Measurements from ENCODE around the gene DCANP1.

GRCh38 chr5:135451581-135452320, 4.6 kb upstream of the DCANP1 start:
- TF ChIP-seq CTCF (IDR thresholded peaks at IDR 0.05), result no peak
- TF ChIP-seq POLR2A (IDR thresholded peaks at IDR 0.05), result no peak
- no peak for TF ChIP-seq EP300 (IDR thresholded peaks at IDR 0.05)

Measured in ovary (tissue), 3 donors.